MV-4-11 (cell line): ENCODE results near the gene KDM5A.
"Not testable (repeated sequence)": the region's sequence is repeated elsewhere in the genome, so short reads cannot be mapped to it uniquely, and the experiment has no call there.

Source experiments
- DNase-seq: peaks from one replicate; lab custom pipeline; 2025; lab: John Stamatoyannopoulos, UW

Gene KDM5A

GRCh38 chr12:389142-390096 lies at the start of gene KDM5A:
Gene KDM5A, minus strand, starts transcription at chr12:389320. Its CDS starts 229 bp downstream, at chr12:389091.
- DNase-seq: no peak

GRCh38 chr12:435737-436136 lies 46.6 kb upstream of the KDM5A start:
- DNase-seq: not testable (repeated sequence)

GRCh38 chr12:422526-422925 lies 33.4 kb upstream of the KDM5A start:
- no peak for DNase-seq

GRCh38 chr12:418432-418831 lies 29.3 kb upstream of the KDM5A start:
- DNase-seq: no peak

GRCh38 chr12:414859-415258 lies 25.7 kb upstream of the KDM5A start:
- DNase-seq: no peak

GRCh38 chr12:402029-402389 lies 12.9 kb upstream of the KDM5A start:
- no peak for DNase-seq

- no peak for DNase-seq
Measured at GRCh38 chr12:401235-402028, 12.3 kb upstream of the KDM5A start, which contains the start of gene CCDC77. Gene CCDC77, plus strand, starts transcription at chr12:401644. Its CDS starts 7,740 bp downstream, at chr12:409384.

- no peak for DNase-seq
Measured at GRCh38 chr12:400828-401227, 11.7 kb upstream of the KDM5A start.

- DNase-seq: no peak
Measured at GRCh38 chr12:388541-389141, 479 bp downstream of the KDM5A start.

- DNase-seq: no peak
Measured at GRCh38 chr12:388012-388411, 1.1 kb downstream of the KDM5A start.

- no peak for DNase-seq
Measured at GRCh38 chr12:386651-387050, 2.5 kb downstream of the KDM5A start.

- DNase-seq: not testable (repeated sequence)
Measured at GRCh38 chr12:370739-371485, 18.2 kb downstream of the KDM5A start.

GRCh38 chr12:367972-368371 lies 21.1 kb downstream of the KDM5A start:
- DNase-seq: no peak

GRCh38 chr12:366820-367219 lies 22.3 kb downstream of the KDM5A start:
- DNase-seq: no peak

GRCh38 chr12:359091-359490 lies 30.0 kb downstream of the KDM5A start:
- DNase-seq: no peak

- no peak for DNase-seq
Measured at GRCh38 chr12:356276-356988, 32.7 kb downstream of the KDM5A start.

GRCh38 chr12:351197-351596 lies 37.9 kb downstream of the KDM5A start:
- DNase-seq: not testable (repeated sequence)

- DNase-seq: not testable (repeated sequence)
Measured at GRCh38 chr12:349625-350024, 39.5 kb downstream of the KDM5A start.

- DNase-seq: not testable (repeated sequence)
Measured at GRCh38 chr12:343036-343435, 46.1 kb downstream of the KDM5A start.

- no peak for DNase-seq
Measured at GRCh38 chr12:337039-337438, 52.1 kb downstream of the KDM5A start.

- DNase-seq: no peak
Measured at GRCh38 chr12:334125-334524, 55.0 kb downstream of the KDM5A start.
